T-helper 1 cell treated with Interleukin-12 subunit alpha and Interleukin-12 subunit beta and Interleukin-4 antibody, amounts not matched to agents 30 ng/mL and 1 ng/mL, for 36 hours (primary cell): ENCODE measurements around the gene HAND1. TPM values are rescaled to one million over a fixed set of nuclear protein-coding genes. Genes with fewer than 3 reads are reported as not detected.

Source experiments
- intact Hi-C: fragments of 100-400 bp; cut with micrococcal nuclease; formaldehyde crosslinking; loops from one replicate; pipeline ENCODE4 v1.15.1; 2024
- total RNA-seq: library from RNA; stranded (reverse); gene quantifications from 2 replicates; pipeline ENCODE4 v1.2.3, GENCODE V29; 2022

The HAND1 gene
- total RNA-seq, 1 donor from 2014 or later: not detected

DNA sequence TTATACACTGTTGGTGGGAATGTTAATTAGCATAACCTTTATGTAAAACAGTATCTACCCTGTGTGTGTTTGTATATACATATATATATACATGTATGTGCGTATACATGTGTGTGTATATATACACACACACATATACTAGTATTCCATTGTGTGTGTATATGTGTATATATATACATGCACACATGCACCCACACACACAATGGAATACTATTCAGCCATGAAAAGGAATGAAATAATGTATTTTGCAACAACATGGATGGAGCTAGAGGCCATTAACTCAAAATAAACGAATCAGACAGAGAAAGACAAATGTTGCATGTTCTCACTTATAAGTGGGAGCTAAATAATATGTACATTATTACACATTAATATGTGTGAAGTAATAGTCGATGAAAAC is 49.8 kb downstream of the HAND1 start:
- intact Hi-C loops: no loop called here

Other genes with a start within 250 kb of the HAND1 start
- gene SAP30L, start 32.2 kb downstream of the HAND1 start, total RNA-seq: 42.0 and 44.1 TPM in 2 replicates